Activated naive CD4-positive, alpha-beta T cell treated with anti-CD3 and anti-CD28 coated beads, Interleukin-2, amount 10 ng/mL, durations not matched to agents 7 days and 5 days (primary cell): Measurements from ENCODE around the gene KRT76.
"Not testable (repeated sequence)": the region's sequence is repeated elsewhere in the genome, so short reads cannot be mapped to it uniquely, and the experiment has no call there.

Experiments used
- CTCF ChIA-PET: fragments of 350-600 bp; sonication (Branson Sonifier 250); formaldehyde crosslinking; loops from one replicate; lab custom pipeline; 2021; ENCODE audit warnings: antibody characterized with exemption; lab: Charles Lee
- DNase-seq: peaks from one replicate; pipeline ENCODE4 v3.0.0-alpha.2; 2020
- H3K27ac Mint-ChIP-seq: one replicate; pipeline ENCODE4 v1.8.0; 2021; ENCODE audit warnings: mild to moderate bottlenecking, moderate library complexity, mixed read lengths
- H3K27me3 Mint-ChIP-seq: one replicate; pipeline ENCODE4 v1.8.0; 2021; ENCODE audit warnings: mild to moderate bottlenecking, mixed read lengths
- H3K36me3 Mint-ChIP-seq: one replicate; pipeline ENCODE4 v1.8.0; 2021; ENCODE audit warnings: mixed read lengths
- H3K4me1 Mint-ChIP-seq: one replicate; pipeline ENCODE4 v1.8.0; 2021; ENCODE audit warnings: mixed read lengths
- H3K4me3 Mint-ChIP-seq: one replicate; pipeline ENCODE4 v1.8.0; 2021; ENCODE audit warnings: mild to moderate bottlenecking, moderate library complexity, mixed read lengths
- H3K9me3 Mint-ChIP-seq: one replicate; pipeline ENCODE4 v1.8.0; 2021; ENCODE audit warnings: mixed read lengths

The KRT76 gene

DNA sequence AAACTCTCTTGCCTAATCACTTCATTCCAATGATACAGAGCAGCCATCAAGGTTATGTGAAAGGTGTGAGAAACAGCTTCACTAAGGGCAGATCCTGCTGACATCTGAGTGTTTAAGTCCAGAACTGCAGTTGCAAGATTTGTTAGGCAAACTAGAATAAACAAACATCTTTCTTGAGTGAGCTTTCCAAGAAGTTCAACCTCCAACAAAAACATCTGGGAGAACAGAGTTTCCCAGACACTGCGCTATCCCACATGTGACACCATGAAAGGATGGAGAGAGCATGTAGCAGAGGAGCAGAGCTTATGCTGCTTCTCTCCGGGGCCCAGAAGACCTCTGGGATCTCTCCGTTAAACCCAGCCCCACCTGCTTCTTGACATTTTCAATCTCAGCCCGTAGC lies 5.6 kb downstream of the KRT76 start:
- Mint-ChIP-seq H3K9me3 (no peaks in the 10 kb centered on the region), H3K27ac (no peak overlapping the region), H3K27me3 (peaks cover 16% of the 10 kb centered on the region), H3K4me3 (no peak overlapping the region), H3K36me3 (no peaks in the 10 kb centered on the region), H3K4me1 (no peaks in the 10 kb centered on the region)
- no peak for DNase-seq
- CTCF ChIA-PET, result interaction anchor here (0.6 kb wide), 1 partner anchor 34 kb away, joined by 4 read pairs; no protein-coding TSS in a partner anchor

DNA sequence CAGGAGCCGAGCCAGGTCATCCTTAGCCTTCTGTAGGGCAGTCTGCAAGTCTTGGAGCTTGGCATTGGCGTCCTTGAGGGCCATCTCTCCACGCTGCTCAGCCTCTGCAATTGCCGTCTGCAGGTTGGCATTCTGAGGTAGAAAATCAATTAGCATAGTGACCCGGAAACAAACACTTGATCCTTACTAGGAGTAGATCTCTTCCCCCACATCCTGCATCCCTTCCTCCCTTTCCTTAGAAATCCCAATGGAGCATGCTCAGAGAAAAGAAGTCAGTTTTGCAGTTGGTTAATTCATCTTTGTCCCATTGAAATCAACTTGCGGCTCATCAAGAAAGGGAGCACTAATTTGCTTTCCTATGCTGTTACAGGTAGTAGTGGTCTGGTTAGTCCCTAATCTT lies 6.1 kb downstream of the KRT76 start:
- CTCF ChIA-PET, result no interaction called here
- Mint-ChIP-seq H3K36me3 (no peaks in the 10 kb centered on the region), H3K27ac (no peak overlapping the region), H3K9me3 (no peaks in the 10 kb centered on the region), H3K4me1 (no peaks in the 10 kb centered on the region), H3K27me3 (peaks cover 14% of the 10 kb centered on the region), H3K4me3 (no peak overlapping the region)
- no peak for DNase-seq

DNA sequence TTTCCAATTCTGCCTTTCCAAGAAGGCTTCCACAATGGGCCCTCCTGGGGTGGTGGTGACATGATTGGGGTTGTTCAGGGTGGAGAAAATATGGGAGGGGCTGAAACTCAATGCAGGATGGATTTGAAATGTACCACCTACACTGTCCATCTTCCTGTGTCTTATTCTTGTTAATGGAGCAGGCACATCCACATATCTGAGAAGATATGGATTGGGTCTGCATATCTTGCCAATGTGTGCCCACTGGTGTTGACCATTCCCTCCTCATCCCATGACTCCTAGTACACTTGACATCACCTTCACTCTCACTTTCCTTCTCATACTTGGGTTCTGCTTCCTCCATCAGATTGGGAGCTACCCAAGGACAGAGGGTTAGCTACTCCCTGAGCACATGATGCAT lies 7.2 kb downstream of the KRT76 start:
- peaks cover 15% of the 10 kb centered on the region for H3K27me3 Mint-ChIP-seq
- H3K4me3 Mint-ChIP-seq, result no peak overlapping the region
- DNase-seq, result no peak
- no peaks in the 10 kb centered on the region for H3K4me1 Mint-ChIP-seq
- no peaks in the 10 kb centered on the region for H3K36me3 Mint-ChIP-seq
- no peak overlapping the region for H3K27ac Mint-ChIP-seq
- CTCF ChIA-PET, result no interaction called here
- no peaks in the 10 kb centered on the region for H3K9me3 Mint-ChIP-seq

DNA sequence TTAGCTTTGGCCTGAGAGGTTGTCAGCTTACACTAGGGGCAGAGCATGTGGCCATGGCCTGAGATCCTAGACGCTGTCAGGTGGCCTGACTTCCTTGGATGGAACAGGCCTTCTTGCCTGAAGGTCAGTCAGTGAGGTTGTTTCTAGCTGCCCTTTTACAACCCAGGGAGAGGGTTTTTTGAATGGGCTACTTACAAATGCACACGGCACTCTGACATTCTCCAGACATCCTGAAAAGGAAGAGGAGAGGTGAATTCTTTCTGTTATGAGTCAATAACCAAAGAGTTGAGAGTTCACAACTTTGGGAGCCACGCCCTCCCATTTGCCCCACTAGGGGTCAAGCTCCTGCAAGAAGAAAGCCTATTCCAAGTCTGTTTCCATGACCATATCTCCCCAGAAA lies 7.8 kb downstream of the KRT76 start:
- CTCF ChIA-PET, result no interaction called here
- H3K27me3 Mint-ChIP-seq, result peaks cover 15% of the 10 kb centered on the region
- no peak for DNase-seq
- no peaks in the 10 kb centered on the region for H3K4me1 Mint-ChIP-seq
- no peak overlapping the region for H3K27ac Mint-ChIP-seq
- no peaks in the 10 kb centered on the region for H3K9me3 Mint-ChIP-seq
- H3K4me3 Mint-ChIP-seq, result no peak overlapping the region
- no peaks in the 10 kb centered on the region for H3K36me3 Mint-ChIP-seq

DNA sequence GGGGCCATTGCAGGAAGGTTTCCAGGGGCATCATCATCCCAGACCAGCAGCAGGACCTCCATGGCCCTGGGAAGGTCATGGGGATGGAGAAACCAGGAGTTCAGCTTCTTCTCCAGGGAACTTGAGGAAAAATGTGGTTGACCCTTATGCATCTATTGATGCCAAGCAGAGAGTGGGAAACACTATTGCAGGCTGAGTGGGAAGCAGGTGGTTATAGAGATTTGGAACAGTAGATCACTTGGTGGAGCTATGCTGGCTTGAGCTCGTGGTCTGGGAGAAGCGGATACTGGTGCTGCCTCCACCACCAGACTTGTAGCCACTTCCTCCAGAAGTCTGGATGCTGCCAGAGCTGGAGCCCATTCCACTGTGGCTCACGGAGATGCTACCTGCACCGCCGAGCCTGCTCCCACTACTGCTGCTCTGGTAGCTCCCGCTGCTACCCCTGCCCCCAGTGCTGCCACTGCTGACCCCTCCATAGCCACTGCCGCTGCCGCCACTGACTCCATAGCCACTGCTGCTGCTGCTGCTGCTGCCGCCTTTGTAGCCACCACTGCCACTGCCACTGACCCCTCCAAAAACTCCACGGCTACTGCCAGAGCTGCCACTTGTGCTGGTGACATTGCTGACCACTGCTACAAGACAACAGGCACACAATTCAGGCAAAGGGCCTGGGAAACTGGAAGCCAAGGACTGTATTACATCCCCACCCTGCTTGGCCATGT lies 8.5 kb downstream of the KRT76 start:
- no peak overlapping the region for H3K4me3 Mint-ChIP-seq
- no peaks in the 10 kb centered on the region for H3K4me1 Mint-ChIP-seq
- no peaks in the 10 kb centered on the region for H3K36me3 Mint-ChIP-seq
- DNase-seq, result no peak
- peaks cover 19% of the 10 kb centered on the region for H3K27me3 Mint-ChIP-seq
- CTCF ChIA-PET, result interaction anchor here (1.2 kb wide), 1 partner anchor 186 kb away, joined by 3 read pairs; no protein-coding TSS in a partner anchor
- no peaks in the 10 kb centered on the region for H3K9me3 Mint-ChIP-seq
- no peak overlapping the region for H3K27ac Mint-ChIP-seq

DNA sequence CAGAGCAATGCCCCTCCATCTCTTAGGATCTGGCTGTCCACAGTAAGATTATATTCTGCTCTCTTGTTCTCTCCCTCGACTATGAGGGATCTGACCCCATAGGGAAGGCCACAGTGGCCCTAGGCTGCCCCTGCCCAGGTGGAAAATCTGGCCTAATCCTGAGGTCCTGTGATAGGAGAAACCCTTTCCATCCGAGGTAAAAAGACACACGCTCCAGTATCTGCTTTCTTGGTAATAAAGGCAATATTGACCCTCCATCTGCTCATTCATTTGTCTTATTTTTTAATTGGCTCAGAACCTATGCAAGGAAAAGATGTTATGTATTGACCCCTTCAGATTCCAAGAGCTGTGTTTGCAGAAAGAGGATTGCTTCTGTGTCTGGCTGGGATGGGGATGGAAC lies 9.7 kb downstream of the KRT76 start:
- Mint-ChIP-seq H3K36me3 (no peaks in the 10 kb centered on the region), H3K4me3 (no peak overlapping the region), H3K4me1 (no peaks in the 10 kb centered on the region), H3K27ac (no peak overlapping the region), H3K27me3 (peaks cover 20% of the 10 kb centered on the region), H3K9me3 (no peaks in the 10 kb centered on the region)
- DNase-seq, result no peak
- CTCF ChIA-PET, result interaction anchor here (1.2 kb wide), 1 partner anchor 185 kb away, joined by 3 read pairs; no protein-coding TSS in a partner anchor

GRCh38 chr12:52767020-52767379 lies 10.1 kb downstream of the KRT76 start:
- Mint-ChIP-seq H3K9me3 (no peaks in the 10 kb centered on the region), H3K4me1 (no peaks in the 10 kb centered on the region), H3K4me3 (no peak overlapping the region), H3K27me3 (peaks cover 18% of the 10 kb centered on the region), H3K36me3 (no peaks in the 10 kb centered on the region), H3K27ac (no peak overlapping the region)
- CTCF ChIA-PET, result no interaction called here
- DNase-seq, result no peak

DNA sequence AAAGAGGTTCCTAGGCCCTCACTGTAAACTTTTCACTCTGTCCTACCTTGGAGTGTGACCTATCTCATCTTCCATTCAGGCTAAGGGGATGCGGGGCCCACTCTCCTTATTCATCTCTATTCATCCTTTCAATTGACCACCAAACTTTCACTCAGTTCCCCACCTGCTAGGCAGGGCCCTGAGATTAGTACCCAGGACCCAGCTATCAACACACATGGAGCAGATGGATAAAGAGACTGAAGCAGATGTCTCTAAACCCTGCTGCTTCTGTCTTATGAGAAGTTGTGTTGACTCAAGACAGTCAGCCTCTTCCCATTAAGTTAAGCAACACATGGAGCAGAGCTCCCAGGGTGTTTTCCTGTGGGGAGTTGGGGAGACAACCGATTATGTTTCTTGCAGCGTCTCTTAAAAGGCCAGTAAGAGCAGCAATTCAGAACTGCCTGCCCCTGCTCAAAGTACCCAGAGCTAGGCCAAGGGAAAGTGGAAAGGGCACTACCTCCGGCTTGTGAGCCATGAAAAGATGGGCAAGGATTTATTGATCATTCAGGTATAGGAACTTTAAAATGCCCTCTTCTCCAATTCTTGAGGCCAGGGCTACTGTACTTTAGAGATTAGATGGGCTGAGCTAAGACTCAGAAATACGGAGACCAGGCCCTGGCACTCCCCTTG lies 10.7 kb downstream of the KRT76 start:
- H3K9me3 Mint-ChIP-seq, result peaks cover 2% of the 10 kb centered on the region
- no peaks in the 10 kb centered on the region for H3K4me1 Mint-ChIP-seq
- no peak for DNase-seq
- no peak overlapping the region for H3K27ac Mint-ChIP-seq
- peaks cover 13% of the 10 kb centered on the region for H3K27me3 Mint-ChIP-seq
- H3K36me3 Mint-ChIP-seq, result no peaks in the 10 kb centered on the region
- H3K4me3 Mint-ChIP-seq, result no peak overlapping the region
- CTCF ChIA-PET, result interaction anchor here (0.6 kb wide), 1 partner anchor 34 kb away, joined by 4 read pairs; no protein-coding TSS in a partner anchor

GRCh38 chr12:52765702-52766101 lies 11.4 kb downstream of the KRT76 start:
- Mint-ChIP-seq H3K27me3 (peaks cover 10% of the 10 kb centered on the region), H3K4me1 (no peaks in the 10 kb centered on the region), H3K9me3 (peaks cover 9% of the 10 kb centered on the region), H3K36me3 (no peaks in the 10 kb centered on the region), H3K27ac (no peak overlapping the region), H3K4me3 (no peak overlapping the region)
- DNase-seq, result no peak
- CTCF ChIA-PET, result interaction anchor here (0.6 kb wide), 1 partner anchor 35 kb away, joined by 4 read pairs; no protein-coding TSS in a partner anchor

GRCh38 chr12:52763991-52764390 lies 13.2 kb downstream of the KRT76 start:
- CTCF ChIA-PET, result no interaction called here

DNA sequence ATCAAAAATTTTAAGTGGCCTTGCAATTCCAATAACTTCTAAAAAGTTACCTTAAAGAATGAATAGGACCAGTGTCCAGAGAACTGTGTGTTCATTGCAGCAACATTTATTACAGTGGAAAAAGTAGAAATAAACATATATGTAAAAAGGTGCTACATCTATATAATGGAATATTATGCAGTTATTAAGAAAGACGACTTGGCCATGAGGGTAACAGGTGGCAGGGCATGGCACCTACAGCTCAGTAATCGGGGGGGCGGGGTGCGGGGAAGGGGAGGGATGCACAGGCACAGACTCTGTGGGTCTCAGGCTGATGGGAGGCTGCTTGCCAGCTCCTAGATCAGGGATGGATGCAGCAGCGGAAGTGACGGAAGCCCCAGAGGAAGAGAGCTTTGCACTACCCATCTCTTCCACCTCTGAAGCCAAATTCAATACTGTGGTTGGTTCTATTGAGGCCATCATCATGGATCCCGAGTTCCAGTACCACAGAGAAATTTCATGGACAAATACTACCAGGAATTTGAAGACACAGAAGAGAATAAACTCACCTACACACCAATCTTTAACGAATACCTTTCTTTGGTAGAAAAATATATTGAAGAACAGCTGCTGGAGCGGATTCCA lies 14.0 kb downstream of the KRT76 start:
- Mint-ChIP-seq H3K27me3 (peaks cover 10% of the 10 kb centered on the region), H3K4me1 (no peaks in the 10 kb centered on the region), H3K4me3 (no peak overlapping the region), H3K9me3 (peaks cover 13% of the 10 kb centered on the region), H3K27ac (no peak overlapping the region), H3K36me3 (no peaks in the 10 kb centered on the region)
- CTCF ChIA-PET, result no interaction called here
- no peak for DNase-seq

More at GRCh38 chr12:52763991-52764390, 13.2 kb downstream of the KRT76 start:
- H3K27ac Mint-ChIP-seq, result no peak overlapping the region
- no peaks in the 10 kb centered on the region for H3K36me3 Mint-ChIP-seq
- H3K4me3 Mint-ChIP-seq, result no peak overlapping the region
- DNase-seq, result no peak
- peaks cover 10% of the 10 kb centered on the region for H3K27me3 Mint-ChIP-seq
- H3K4me1 Mint-ChIP-seq, result no peaks in the 10 kb centered on the region
- peaks cover 13% of the 10 kb centered on the region for H3K9me3 Mint-ChIP-seq

DNA sequence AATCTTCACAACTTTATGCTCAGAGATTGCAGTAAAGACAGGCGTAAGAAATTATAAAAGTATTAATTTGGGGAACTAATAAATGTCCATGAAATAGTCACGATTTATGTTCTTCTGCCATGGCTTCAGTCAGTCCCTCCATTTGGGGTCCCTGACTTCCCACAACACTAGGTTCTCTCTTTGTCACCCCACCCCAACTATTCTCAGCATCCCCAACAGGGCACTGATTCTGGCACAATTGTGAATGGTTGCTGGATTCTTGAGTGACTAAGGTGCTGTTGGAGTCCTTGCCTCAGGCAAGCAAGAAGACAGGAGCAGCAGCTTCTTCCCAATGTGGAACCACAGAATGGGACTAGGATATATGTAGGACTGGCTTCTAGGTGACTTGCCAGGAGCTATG lies 15.3 kb downstream of the KRT76 start:
- H3K9me3 Mint-ChIP-seq, result peaks cover 13% of the 10 kb centered on the region
- CTCF ChIA-PET, result no interaction called here
- no peak for DNase-seq

GRCh38 chr12:52761218-52761617 lies 15.9 kb downstream of the KRT76 start:
- H3K36me3 Mint-ChIP-seq, H3K4me3 Mint-ChIP-seq, H3K27ac Mint-ChIP-seq, H3K27me3 Mint-ChIP-seq, CTCF ChIA-PET, H3K4me1 Mint-ChIP-seq, DNase-seq: not testable (repeated sequence)
- H3K9me3 Mint-ChIP-seq, result peaks cover 13% of the 10 kb centered on the region

More for the DNA sequence above, 15.3 kb downstream of the KRT76 start:
- Mint-ChIP-seq H3K4me3 (no peak overlapping the region), H3K27me3 (peaks cover 10% of the 10 kb centered on the region), H3K27ac (no peak overlapping the region), H3K36me3 (no peaks in the 10 kb centered on the region), H3K4me1 (no peaks in the 10 kb centered on the region)

- no peak overlapping the region for H3K4me3 Mint-ChIP-seq
- CTCF ChIA-PET, result no interaction called here
Measured at GRCh38 chr12:52760623-52761022, 16.5 kb downstream of the KRT76 start.

More at GRCh38 chr12:52760623-52761022, 16.5 kb downstream of the KRT76 start:
- Mint-ChIP-seq H3K27ac (no peak overlapping the region), H3K4me1 (no peaks in the 10 kb centered on the region), H3K9me3 (peaks cover 13% of the 10 kb centered on the region), H3K27me3 (peaks cover 6% of the 10 kb centered on the region), H3K36me3 (no peaks in the 10 kb centered on the region)
- no peak for DNase-seq
